Tibial nerve (tissue), 4 donors: ENCODE results near the gene FILIP1. TPM values are rescaled to one million over a fixed set of nuclear protein-coding genes. Genes with fewer than 3 reads are reported as not detected.

Experiments
- DNase-seq, 2 donors: peaks; one replicate each; pipeline ENCODE4 v3.0.0-alpha.2; 2019; ENCODE audit warnings: low spot score in 2 of 2
- H3K27ac ChIP-seq, 4 donors: fragments of 200-600 bp; sonication (generic) in 3 of 4; one replicate each; pipeline ENCODE4 v1.5.1; 2017 to 2019; ENCODE audit warnings: mild to moderate bottlenecking in 1 of 4
- H3K27me3 ChIP-seq, 2 donors: fragments of 200-600 bp; sonication (generic) in 1 of 2; one replicate each; pipeline versions ENCODE4 v1.5.1 to v1.6.0; 2017 to 2019
- H3K36me3 ChIP-seq, 3 donors: fragments of 200-600 bp; sonication (generic); one replicate each; pipeline ENCODE4 v1.5.1; 2018 to 2019
- H3K4me1 ChIP-seq, 4 donors: fragments of 200-600 bp; sonication (generic) in 3 of 4; one replicate each; pipeline ENCODE4 v1.5.1; 2017 to 2019
- H3K4me3 ChIP-seq, 4 donors: fragments of 200-600 bp; sonication (generic) in 3 of 4; one replicate each; pipeline ENCODE4 v1.5.1; 2017 to 2019; ENCODE audit warnings: mild to moderate bottlenecking in 1 of 4, moderate library complexity in 1 of 4
- H3K9me3 ChIP-seq, 4 donors: fragments of 200-600 bp; sonication (generic) in 3 of 4; one replicate each; pipeline ENCODE4 v1.5.1; 2017 to 2019
- CTCF ChIP-seq, 5 experiments: fragments of 200-600 bp in 3 of 5; fragments of 450-650 bp in 2 of 5; sonication (generic) in 3 of 5; IDR thresholded peaks; one replicate each; pipeline ENCODE4 v1.5.1; 2016 to 2019; ENCODE audit warnings: antibody characterized with exemption in 5 of 5, mild to moderate bottlenecking in 3 of 5, moderate library complexity in 2 of 5
- EP300 ChIP-seq, 2 donors: sonication (generic); formaldehyde crosslinking; IDR thresholded peaks; one replicate each; pipeline ENCODE4 v1.6.1; 2017; ENCODE audit warnings: antibody characterized with exemption in 2 of 2, mild to moderate bottlenecking in 1 of 2
- POLR2A ChIP-seq, 2 donors: fragments of 450-650 bp; IDR thresholded peaks; one replicate each; pipeline ENCODE4 v1.6.1; 2017; ENCODE audit warnings: antibody characterized with exemption in 2 of 2, mild to moderate bottlenecking in 2 of 2, moderate library complexity in 2 of 2
- WGBS, 2 donors: methylation state at CpG; one replicate each; pipeline ENCODE4 v1.1.5; 2018; 5-methylcytosine and 5-hydroxymethylcytosine counted together
- total RNA-seq, 4 donors: library from RNA; depleted of rRNA; stranded (reverse); fragments of >200 nt; gene quantifications; one replicate each; pipeline ENCODE4 v1.1.0, GENCODE V29; 2016

Gene FILIP1
- total RNA-seq, 4 donors from 2014 or later: 6.0 to 16.3 (median 13.3) TPM

GRCh38 chr6:75349262-75349984 is 144.2 kb downstream of the FILIP1 start:
- no peak for DNase-seq
- TF ChIP-seq POLR2A (IDR thresholded peaks at IDR 0.05) (no peak), EP300 (IDR thresholded peaks at IDR 0.05) (no peak), CTCF (IDR thresholded peaks at IDR 0.05) (peak in 2 of 5 experiments; percentile 6 to 14)
- no peaks in the 10 kb centered on the region for H3K9me3 ChIP-seq

GRCh38 chr6:75348882-75349261 is 144.7 kb downstream of the FILIP1 start:
- Histone ChIP-seq H3K27me3 (no peaks in the 10 kb centered on the region), H3K9me3 (no peaks in the 10 kb centered on the region), H3K4me3 (peak overlapping the region in 3 of 4 donors; percentile 23 to 48 (median 24)), H3K27ac (no peak overlapping the region), H3K4me1 (peaks cover 0 to 17% (median 2%) of the 10 kb centered on the region in 4 donors), H3K36me3 (no peaks in the 10 kb centered on the region)
- TF ChIP-seq EP300 (IDR thresholded peaks at IDR 0.05) (no peak), POLR2A (IDR thresholded peaks at IDR 0.05) (no peak), CTCF (IDR thresholded peaks at IDR 0.05) (no peak)
- no peak for DNase-seq

More at GRCh38 chr6:75349262-75349984, 144.2 kb downstream of the FILIP1 start:
- WGBS, 2 donors: 2 to 3% methylated on average over 24 of the region's 24 CpGs
- H3K36me3 ChIP-seq: no peaks in the 10 kb centered on the region
- H3K4me3 ChIP-seq: peak overlapping the region in 3 of 4 donors; percentile 23 to 48 (median 24)
- H3K27ac ChIP-seq: peak overlapping the region in 1 of 4 donors; percentile 55
- peaks cover 0 to 17% (median 2%) of the 10 kb centered on the region in 4 donors for H3K4me1 ChIP-seq
- no peaks in the 10 kb centered on the region for H3K27me3 ChIP-seq

- Histone ChIP-seq H3K27ac (no peak overlapping the region), H3K27me3 (no peaks in the 10 kb centered on the region), H3K36me3 (no peaks in the 10 kb centered on the region), H3K9me3 (no peaks in the 10 kb centered on the region), H3K4me3 (no peak overlapping the region), H3K4me1 (peaks cover 0 to 17% (median 2%) of the 10 kb centered on the region in 4 donors)
- 80 to 82% methylated on average over 2 of the region's 2 CpGs for WGBS, 2 donors
- TF ChIP-seq POLR2A (IDR thresholded peaks at IDR 0.05): no peak
- TF ChIP-seq CTCF (IDR thresholded peaks at IDR 0.05): no peak
- no peak for TF ChIP-seq EP300 (IDR thresholded peaks at IDR 0.05)
- no peak for DNase-seq
Observed at GRCh38 chr6:75347898-75348610, 145.5 kb downstream of the FILIP1 start.

GRCh38 chr6:75345413-75345812 is 148.2 kb downstream of the FILIP1 start:
- Histone ChIP-seq H3K4me3 (no peak overlapping the region), H3K4me1 (peaks cover 0 to 17% (median 2%) of the 10 kb centered on the region in 4 donors), H3K27me3 (no peaks in the 10 kb centered on the region), H3K27ac (no peak overlapping the region), H3K9me3 (no peaks in the 10 kb centered on the region), H3K36me3 (no peaks in the 10 kb centered on the region)
- no peak for TF ChIP-seq POLR2A (IDR thresholded peaks at IDR 0.05)
- TF ChIP-seq EP300 (IDR thresholded peaks at IDR 0.05): no peak
- TF ChIP-seq CTCF (IDR thresholded peaks at IDR 0.05): no peak
- 92 to 95% methylated on average over 9 of the region's 9 CpGs for WGBS, 2 donors
- no peak for DNase-seq

- Histone ChIP-seq H3K27ac (no peak overlapping the region), H3K4me3 (no peak overlapping the region), H3K27me3 (no peaks in the 10 kb centered on the region), H3K36me3 (no peaks in the 10 kb centered on the region), H3K4me1 (peaks cover 0 to 9% (median 2%) of the 10 kb centered on the region in 4 donors), H3K9me3 (no peaks in the 10 kb centered on the region)
- no peak for DNase-seq
- no peak for TF ChIP-seq CTCF (IDR thresholded peaks at IDR 0.05)
- no peak for TF ChIP-seq EP300 (IDR thresholded peaks at IDR 0.05)
- no peak for TF ChIP-seq POLR2A (IDR thresholded peaks at IDR 0.05)
Observed at GRCh38 chr6:75344455-75344854, 149.1 kb downstream of the FILIP1 start.
